GM12878 (cell line): ENCODE measurements around the gene COA1. TPM values are rescaled to one million over a fixed set of nuclear protein-coding genes. Genes with fewer than 3 reads are reported as not detected.

Source experiments
- CBX3 ChIP-seq: fragments of 200-600 bp; sonication (generic); IDR thresholded peaks from 2 replicates; pipeline ENCODE4 v1.6.1; 2016; ENCODE audit warnings: low read depth, borderline replicate concordance
- DPF2 ChIP-seq: fragments of 450-650 bp; IDR thresholded peaks from 2 replicates; pipeline ENCODE4 v1.6.1; 2017; ENCODE audit warnings: mild to moderate bottlenecking
- EGR1 ChIP-seq, 2 experiments: IDR thresholded peaks; 1 replicate in 1 of 2; 2 replicates in 1 of 2; pipeline ENCODE4 v1.6.1; 2011 to 2012; ENCODE audit warnings: low read depth in 2 of 2, low read length in 2 of 2, borderline replicate concordance in 1 of 2, mild to moderate bottlenecking in 1 of 2, moderate library complexity in 1 of 2
- HDAC6 ChIP-seq: fragments of 200-600 bp; sonication (generic); IDR thresholded peaks from one replicate; pipeline ENCODE4 v1.8.0; 2017; ENCODE audit warnings: antibody characterized with exemption; ENCODE audit not compliant: unreplicated experiment
- JUNB ChIP-seq: IDR thresholded peaks from 2 replicates; pipeline ENCODE4 v1.6.1; 2016; ENCODE audit warnings: antibody characterized with exemption, mild to moderate bottlenecking
- RUNX3 ChIP-seq: IDR thresholded peaks from 2 replicates; pipeline ENCODE4 v1.6.1; 2012; ENCODE audit warnings: low read length, inconsistent platforms
- SIN3A ChIP-seq: IDR thresholded peaks from 2 replicates; pipeline ENCODE4 v1.6.1; 2012; ENCODE audit warnings: low read depth, low read length, improper control_type of control experiment
- SMAD5 ChIP-seq: IDR thresholded peaks from 2 replicates; pipeline ENCODE4 v1.6.1; 2016; ENCODE audit warnings: antibody characterized with exemption, low read depth
- STAT1 ChIP-seq: fragments of 450-650 bp; conservative IDR thresholded peaks from 2 replicates; pipeline ENCODE4 v1.6.1; 2014; ENCODE audit warnings: antibody characterized with exemption, mild to moderate bottlenecking
- TCF3 ChIP-seq: IDR thresholded peaks from 2 replicates; pipeline ENCODE4 v1.6.1; 2012; ENCODE audit warnings: low read depth, mild to moderate bottlenecking, low read length, borderline replicate concordance; ENCODE audit not compliant: insufficient read depth
- TCF7 ChIP-seq: IDR thresholded peaks from 2 replicates; pipeline ENCODE4 v1.6.1; 2014; ENCODE audit warnings: antibody characterized with exemption, borderline replicate concordance
- ZNF217 ChIP-seq: fragments of 450-650 bp; IDR thresholded peaks from 2 replicates; pipeline ENCODE4 v1.6.1; 2017; ENCODE audit warnings: antibody characterized with exemption, mild to moderate bottlenecking
- polyA plus RNA-seq, 11 experiments: library from polyadenylated mRNA; depleted of rRNA in 4 of 11; unstranded in 6 of 11; stranded (reverse) in 5 of 11; fragments of >200 nt; fragmentation: Nextera tagmentation in 4 of 11; fragmentation: Illumina TruSeq in 1 of 11; extraction: Ambion mirVana in 4 of 11; extraction: Trizol in 1 of 11; gene quantifications; 1 replicate in 1 of 11; 2 replicates in 10 of 11; pipeline versions ENCODE4 v1.2.1 to v1.2.3, GENCODE V29; 2011 to 2016; ENCODE audit warnings: inconsistent platforms in 2 of 11, missing spikeins in 2 of 11, low read depth in 1 of 11
- total RNA-seq, 4 experiments: library from RNA; depleted of rRNA in 3 of 4; stranded (reverse); fragments of >200 nt in 3 of 4; fragmentation: Illumina TruSeq in 1 of 4; extraction: Trizol in 1 of 4; gene quantifications; 2 replicates each; pipeline versions ENCODE4 v1.2.1 to v1.2.3, GENCODE V29; 2013 to 2021
- TF ChIP-seq, protein P1 (sequence below): fragments of 450-650 bp; IDR thresholded peaks from 2 replicates; pipeline ENCODE4 v1.6.1; 2017; ENCODE audit warnings: mild to moderate bottlenecking, moderate library complexity
- TF ChIP-seq, protein P2 (sequence below): IDR thresholded peaks from 2 replicates; pipeline ENCODE4 v1.6.1; 2011; ENCODE audit warnings: low read depth, low read length, improper control_type of control experiment, borderline replicate concordance
- TF ChIP-seq, protein P3 (sequence below): fragments of 450-650 bp; formaldehyde crosslinking; IDR thresholded peaks from 2 replicates; pipeline ENCODE4 v1.4.0; 2020; ENCODE audit warnings: mild to moderate bottlenecking, moderate library complexity
- TF ChIP-seq, protein P4 (sequence below): fragments of 450-650 bp; IDR thresholded peaks from 2 replicates; pipeline ENCODE4 v1.6.1; 2017; ENCODE audit warnings: low read depth, mild to moderate bottlenecking, moderate library complexity

The COA1 gene
- total and polyA plus RNA-seq, 10 of the 15 experiments (the other 5 are each of a cell fraction or from before 2014, with no cell fraction given) = 83.1 to 258 (median 111) TPM

DNA sequence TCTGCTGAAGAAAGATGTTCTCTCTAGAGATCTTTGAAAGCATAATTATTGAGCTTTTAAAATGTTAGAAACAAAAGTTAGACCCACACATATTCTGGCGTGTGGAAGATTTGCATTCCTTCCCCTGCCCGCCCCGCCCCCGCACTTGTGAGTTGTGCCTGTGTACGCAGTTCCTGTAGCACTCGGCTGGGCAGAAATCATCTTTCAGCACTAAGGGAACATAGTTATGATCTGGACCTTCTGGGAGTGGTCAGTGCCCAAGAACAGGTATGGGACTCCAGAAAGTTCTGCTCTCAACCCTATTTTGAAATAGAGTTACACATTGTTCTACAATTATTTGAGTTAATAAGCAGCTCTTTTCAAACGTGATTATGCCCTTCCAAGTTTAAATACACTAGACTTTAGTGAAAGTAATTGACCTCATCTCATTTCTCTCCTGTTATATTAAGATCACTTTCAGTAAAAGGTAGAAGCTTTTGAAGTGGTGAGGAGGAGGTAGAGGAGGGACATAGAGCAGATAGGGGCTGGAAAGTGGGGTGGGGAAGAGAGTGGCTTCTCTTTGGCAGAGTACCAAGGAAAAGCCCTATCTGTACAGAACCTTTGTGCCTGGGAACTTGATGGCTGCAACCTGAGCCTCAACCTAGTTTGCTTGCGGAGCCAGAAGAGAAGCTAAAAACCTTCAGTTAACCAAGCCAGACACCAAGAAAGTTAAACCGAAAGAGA is 34.9 kb upstream of the COA1 start (continued):
- no peak for TF ChIP-seq TCF3
- TF ChIP-seq TCF7 = peak; percentile 94
- no peak for TF ChIP-seq ZNF217
- no peak for TF ChIP-seq SIN3A
- no peak for TF ChIP-seq STAT1
- TF ChIP-seq CBX3 = no peak
- TF ChIP-seq, protein P1, sequence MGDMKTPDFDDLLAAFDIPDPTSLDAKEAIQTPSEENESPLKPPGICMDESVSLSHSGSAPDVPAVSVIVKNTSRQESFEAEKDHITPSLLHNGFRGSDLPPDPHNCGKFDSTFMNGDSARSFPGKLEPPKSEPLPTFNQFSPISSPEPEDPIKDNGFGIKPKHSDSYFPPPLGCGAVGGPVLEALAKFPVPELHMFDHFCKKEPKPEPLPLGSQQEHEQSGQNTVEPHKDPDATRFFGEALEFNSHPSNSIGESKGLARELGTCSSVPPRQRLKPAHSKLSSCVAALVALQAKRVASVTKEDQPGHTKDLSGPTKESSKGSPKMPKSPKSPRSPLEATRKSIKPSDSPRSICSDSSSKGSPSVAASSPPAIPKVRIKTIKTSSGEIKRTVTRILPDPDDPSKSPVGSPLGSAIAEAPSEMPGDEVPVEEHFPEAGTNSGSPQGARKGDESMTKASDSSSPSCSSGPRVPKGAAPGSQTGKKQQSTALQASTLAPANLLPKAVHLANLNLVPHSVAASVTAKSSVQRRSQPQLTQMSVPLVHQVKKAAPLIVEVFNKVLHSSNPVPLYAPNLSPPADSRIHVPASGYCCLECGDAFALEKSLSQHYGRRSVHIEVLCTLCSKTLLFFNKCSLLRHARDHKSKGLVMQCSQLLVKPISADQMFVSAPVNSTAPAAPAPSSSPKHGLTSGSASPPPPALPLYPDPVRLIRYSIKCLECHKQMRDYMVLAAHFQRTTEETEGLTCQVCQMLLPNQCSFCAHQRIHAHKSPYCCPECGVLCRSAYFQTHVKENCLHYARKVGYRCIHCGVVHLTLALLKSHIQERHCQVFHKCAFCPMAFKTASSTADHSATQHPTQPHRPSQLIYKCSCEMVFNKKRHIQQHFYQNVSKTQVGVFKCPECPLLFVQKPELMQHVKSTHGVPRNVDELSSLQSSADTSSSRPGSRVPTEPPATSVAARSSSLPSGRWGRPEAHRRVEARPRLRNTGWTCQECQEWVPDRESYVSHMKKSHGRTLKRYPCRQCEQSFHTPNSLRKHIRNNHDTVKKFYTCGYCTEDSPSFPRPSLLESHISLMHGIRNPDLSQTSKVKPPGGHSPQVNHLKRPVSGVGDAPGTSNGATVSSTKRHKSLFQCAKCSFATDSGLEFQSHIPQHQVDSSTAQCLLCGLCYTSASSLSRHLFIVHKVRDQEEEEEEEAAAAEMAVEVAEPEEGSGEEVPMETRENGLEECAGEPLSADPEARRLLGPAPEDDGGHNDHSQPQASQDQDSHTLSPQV = no peak
- peak; percentile 75 for TF ChIP-seq RUNX3
- TF ChIP-seq, protein P2, sequence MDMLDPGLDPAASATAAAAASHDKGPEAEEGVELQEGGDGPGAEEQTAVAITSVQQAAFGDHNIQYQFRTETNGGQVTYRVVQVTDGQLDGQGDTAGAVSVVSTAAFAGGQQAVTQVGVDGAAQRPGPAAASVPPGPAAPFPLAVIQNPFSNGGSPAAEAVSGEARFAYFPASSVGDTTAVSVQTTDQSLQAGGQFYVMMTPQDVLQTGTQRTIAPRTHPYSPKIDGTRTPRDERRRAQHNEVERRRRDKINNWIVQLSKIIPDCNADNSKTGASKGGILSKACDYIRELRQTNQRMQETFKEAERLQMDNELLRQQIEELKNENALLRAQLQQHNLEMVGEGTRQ = no peak
- TF ChIP-seq JUNB = 0 out of 2 replicates have a peak, but pooled peaks have one; percentile 11
- TF ChIP-seq, protein P3, sequence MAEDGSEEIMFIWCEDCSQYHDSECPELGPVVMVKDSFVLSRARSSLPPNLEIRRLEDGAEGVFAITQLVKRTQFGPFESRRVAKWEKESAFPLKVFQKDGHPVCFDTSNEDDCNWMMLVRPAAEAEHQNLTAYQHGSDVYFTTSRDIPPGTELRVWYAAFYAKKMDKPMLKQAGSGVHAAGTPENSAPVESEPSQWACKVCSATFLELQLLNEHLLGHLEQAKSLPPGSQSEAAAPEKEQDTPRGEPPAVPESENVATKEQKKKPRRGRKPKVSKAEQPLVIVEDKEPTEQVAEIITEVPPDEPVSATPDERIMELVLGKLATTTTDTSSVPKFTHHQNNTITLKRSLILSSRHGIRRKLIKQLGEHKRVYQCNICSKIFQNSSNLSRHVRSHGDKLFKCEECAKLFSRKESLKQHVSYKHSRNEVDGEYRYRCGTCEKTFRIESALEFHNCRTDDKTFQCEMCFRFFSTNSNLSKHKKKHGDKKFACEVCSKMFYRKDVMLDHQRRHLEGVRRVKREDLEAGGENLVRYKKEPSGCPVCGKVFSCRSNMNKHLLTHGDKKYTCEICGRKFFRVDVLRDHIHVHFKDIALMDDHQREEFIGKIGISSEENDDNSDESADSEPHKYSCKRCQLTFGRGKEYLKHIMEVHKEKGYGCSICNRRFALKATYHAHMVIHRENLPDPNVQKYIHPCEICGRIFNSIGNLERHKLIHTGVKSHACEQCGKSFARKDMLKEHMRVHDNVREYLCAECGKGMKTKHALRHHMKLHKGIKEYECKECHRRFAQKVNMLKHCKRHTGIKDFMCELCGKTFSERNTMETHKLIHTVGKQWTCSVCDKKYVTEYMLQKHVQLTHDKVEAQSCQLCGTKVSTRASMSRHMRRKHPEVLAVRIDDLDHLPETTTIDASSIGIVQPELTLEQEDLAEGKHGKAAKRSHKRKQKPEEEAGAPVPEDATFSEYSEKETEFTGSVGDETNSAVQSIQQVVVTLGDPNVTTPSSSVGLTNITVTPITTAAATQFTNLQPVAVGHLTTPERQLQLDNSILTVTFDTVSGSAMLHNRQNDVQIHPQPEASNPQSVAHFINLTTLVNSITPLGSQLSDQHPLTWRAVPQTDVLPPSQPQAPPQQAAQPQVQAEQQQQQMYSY (CRISPR knock-in tag) = no peak
- TF ChIP-seq SMAD5 = no peak
- no peak for TF ChIP-seq HDAC6
- TF ChIP-seq EGR1 (IDR thresholded peaks at IDR 0.05; ENCODE audit: borderline replicate concordance in 1 of 2, low read depth in 2 of 2, low read length in 2 of 2) = peak in 1 of 2 experiments; percentile 98; a peak in 2 of 3 replicates
- TF ChIP-seq, protein P4, sequence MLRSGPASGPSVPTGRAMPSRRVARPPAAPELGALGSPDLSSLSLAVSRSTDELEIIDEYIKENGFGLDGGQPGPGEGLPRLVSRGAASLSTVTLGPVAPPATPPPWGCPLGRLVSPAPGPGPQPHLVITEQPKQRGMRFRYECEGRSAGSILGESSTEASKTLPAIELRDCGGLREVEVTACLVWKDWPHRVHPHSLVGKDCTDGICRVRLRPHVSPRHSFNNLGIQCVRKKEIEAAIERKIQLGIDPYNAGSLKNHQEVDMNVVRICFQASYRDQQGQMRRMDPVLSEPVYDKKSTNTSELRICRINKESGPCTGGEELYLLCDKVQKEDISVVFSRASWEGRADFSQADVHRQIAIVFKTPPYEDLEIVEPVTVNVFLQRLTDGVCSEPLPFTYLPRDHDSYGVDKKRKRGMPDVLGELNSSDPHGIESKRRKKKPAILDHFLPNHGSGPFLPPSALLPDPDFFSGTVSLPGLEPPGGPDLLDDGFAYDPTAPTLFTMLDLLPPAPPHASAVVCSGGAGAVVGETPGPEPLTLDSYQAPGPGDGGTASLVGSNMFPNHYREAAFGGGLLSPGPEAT = no peak
- no peak for TF ChIP-seq DPF2
